GM21367 (cell line): ENCODE results near the gene TRMT6.

Experiments
- ATAC-seq: cut with Tn5 transposase; IDR thresholded peaks from one replicate; pipeline ENCODE4 v1.9.1; 2021; ENCODE audit not compliant: unreplicated experiment

Gene TRMT6

DNA sequence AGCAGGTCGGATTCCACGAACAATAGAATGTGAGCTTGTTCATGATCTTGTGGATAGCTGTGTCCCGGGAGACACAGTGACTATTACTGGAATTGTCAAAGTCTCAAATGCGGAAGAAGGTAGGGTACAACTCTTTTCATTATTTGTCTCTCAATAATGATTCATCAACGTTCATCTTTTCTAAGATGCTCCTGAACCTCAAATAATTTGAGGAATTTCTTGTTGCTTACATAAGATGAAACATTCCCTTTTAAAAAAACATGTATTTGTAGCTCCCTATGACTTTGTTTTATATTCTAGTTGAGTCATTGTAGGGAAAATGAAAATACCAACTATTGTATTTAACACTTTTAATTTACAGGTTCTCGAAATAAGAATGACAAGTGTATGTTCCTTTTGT is 17.1 kb upstream of the TRMT6 start:
- ATAC-seq = no peak

GRCh38 chr20:5949943-5950270 is 426 bp downstream of the TRMT6 start:
- ATAC-seq = no peak

- ATAC-seq = no peak
Measured at GRCh38 chr20:5947276-5947675, 3.1 kb downstream of the TRMT6 start.

DNA sequence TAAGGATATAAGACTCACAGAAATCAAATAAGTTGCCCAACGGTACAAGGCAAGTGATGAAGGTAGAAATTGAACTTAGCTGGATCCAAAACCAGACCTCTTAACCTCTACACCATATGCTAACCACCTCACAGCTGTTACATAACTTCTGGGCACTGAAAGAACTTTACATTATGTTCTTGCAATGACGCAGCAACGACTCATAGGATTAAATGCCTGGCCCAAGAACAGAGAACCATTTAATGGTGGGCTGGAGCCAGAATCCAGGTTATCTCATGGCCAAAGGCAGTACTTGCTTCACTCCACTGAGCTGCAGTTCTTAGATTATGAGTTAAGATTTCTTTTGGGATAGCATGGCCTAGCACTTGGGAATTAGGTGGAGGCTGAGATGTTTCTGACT is 4.4 kb downstream of the TRMT6 start:
- no peak for ATAC-seq

- no peak for ATAC-seq
Measured at GRCh38 chr20:5938456-5939029, 11.8 kb downstream of the TRMT6 start.

- ATAC-seq = no peak
Measured at GRCh38 chr20:5936238-5936637, 14.1 kb downstream of the TRMT6 start.

DNA sequence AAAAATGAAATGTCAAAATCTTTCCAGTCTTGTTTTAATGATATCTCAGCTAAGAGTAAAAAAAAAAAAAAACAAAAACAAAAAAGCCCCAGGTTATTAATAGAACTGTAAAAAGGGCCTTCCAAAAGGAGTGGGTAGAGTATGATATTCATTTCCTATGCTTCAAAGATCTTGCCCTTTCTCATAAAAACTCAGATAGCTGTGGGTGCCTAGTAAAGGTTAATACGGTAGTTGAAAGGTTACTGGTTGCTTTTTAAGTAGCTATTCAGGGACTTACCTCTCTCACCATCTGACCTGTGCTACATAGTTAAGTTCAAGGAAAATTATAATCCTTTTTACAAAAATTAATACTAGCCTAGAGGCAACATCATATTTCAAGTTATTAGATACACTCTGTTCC is 14.9 kb downstream of the TRMT6 start:
- ATAC-seq = no peak

- ATAC-seq = no peak
Measured at GRCh38 chr20:5933802-5934436, 16.4 kb downstream of the TRMT6 start.

- no peak for ATAC-seq
Measured at GRCh38 chr20:5932796-5933195, 17.5 kb downstream of the TRMT6 start.

DNA sequence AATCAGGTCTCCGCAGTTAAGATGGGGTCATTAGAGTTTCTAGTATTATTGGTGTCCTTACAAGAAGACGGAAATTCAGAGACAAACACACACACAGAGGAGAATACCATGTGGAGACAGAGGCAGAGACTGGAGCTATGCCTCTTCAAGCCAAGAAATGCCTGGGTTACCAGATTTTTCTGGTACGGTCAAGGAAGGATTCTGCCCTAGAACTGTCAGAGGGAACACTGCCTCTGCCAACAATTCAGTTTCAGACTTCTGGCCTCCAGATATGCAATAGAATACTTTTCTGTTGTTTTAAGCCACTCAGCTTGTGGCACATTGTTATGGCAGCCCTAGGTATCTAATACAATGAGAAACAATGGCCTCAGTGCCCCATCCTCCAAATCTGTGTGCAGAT is 18.9 kb downstream of the TRMT6 start:
- ATAC-seq = no peak

DNA sequence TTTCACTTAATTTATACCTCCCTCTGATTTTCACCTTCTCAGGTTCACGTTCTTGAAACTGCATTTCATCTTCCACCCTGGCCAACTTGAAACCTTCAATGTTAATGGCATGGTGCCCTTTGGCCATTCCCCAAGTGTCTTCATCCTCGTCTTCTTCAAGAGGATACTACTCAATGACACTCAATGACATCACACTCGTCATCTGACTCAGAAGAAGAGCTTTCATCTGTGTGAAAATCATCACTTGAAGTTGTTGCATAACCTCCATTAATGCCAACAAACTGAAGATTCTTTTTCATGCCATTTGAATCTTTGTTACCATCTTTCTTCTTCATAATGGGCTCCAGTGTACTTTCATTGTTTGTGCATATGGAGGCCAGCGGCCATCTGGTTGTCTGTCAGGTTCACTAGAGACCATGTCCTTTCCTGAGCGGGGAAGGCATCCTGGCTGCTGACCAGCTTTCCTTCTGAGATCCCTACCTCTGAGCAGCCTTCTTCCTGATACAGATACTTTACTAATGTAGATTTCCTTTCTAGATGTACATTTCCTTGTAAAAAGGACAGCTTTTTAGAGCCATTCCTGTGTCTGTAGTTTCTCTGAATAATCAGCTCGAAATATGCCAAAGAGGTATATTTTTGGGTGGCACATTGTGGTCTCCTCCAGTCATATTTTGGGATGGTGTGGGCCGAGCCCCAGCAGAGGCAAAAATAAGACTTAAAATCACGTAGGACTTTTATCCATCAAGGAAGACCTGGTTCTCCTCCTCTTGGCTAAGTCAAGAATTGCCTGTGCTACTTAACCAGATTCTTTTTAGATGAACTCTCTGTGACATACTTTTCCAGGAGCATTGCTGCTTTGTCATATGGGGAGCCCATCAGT is 21.3 kb downstream of the TRMT6 start:
- no peak for ATAC-seq

- ATAC-seq = no peak
Measured at GRCh38 chr20:5927749-5928462, 22.4 kb downstream of the TRMT6 start.

- ATAC-seq = no peak
Measured at GRCh38 chr20:5925551-5925950, 24.8 kb downstream of the TRMT6 start.

DNA sequence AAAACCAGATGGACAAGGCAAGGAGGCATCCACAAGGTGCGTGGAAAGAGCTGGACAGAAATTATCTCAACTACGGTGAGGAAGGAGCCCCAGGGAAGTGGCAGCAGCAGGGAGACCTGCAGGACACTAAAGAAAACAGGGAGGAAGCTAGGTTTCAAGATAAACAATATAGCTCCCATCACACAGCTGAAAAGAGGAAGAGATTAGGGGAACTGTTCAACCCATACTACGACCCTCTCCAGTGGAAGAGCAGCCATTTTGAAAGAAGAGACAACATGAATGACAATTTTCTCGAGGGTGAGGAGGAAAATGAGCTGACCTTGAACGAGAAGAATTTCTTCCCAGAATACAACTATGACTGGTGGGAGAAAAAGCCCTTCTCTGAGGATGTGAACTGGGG is 26.8 kb downstream of the TRMT6 start:
- ATAC-seq = no peak

DNA sequence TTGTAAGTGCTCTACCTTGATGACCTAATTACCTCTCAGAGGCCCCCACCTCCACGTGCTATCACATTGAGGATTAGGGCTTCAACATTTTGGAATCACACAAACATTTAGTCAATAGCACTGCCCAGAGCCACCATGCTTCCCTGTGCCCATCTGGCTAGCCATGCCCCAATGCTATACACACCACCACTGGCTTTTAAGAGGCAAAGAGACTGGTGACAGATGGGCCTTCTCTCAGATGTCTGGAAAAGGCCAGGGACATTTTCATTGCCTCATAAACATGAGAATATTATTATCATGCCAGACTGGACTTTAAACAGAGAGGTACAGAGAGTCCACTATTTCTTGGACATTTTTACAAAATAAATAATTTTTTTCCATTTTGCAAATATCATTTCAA is 29.8 kb downstream of the TRMT6 start:
- ATAC-seq = no peak

DNA sequence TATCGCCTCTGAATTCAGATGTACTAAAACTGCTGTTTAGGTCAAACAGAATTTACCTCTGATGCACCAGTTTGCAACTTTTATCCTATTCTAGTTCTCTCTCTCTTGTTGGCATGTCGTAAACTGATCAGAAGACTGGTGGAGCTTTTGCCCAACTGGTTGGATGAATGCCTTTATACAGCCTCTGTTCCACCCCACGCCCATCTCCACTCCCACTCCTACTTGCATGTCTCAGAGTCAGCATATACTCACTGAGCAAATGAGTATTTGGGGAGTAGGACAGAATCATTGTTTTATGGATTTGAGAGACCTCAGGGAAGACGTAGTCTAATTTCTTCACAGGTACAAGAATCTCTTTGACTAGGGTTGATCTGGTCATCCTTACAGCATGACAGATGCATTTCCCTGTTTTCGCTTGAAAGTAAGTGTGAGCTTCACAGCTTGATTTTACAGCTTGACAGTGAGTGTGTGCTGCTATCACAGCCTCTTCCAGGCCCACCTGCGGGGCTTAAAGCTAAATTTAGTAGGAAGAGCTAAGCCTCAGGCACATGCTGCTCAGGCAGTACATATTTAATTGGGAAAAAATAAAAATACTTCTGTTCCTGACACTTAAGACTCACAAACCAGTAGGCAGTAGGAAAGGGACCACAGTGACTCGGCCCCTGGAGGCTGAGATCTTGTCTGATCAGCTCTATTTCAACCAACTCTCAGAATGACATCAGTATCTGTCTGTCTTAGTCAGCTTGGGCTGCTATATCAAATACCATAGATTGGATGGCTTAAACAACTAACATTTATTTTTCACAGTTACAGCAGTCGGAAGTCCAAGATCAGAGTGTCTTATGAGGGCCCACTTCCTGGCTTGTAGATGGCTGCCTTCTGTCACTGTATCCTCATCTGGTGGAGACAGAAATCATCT is 30.4 kb downstream of the TRMT6 start:
- no peak for ATAC-seq

- ATAC-seq = no peak
Measured at GRCh38 chr20:5918856-5919625, 31.3 kb downstream of the TRMT6 start.

- no peak for ATAC-seq
Measured at GRCh38 chr20:5914859-5915258, 35.5 kb downstream of the TRMT6 start.

- no peak for ATAC-seq
Measured at GRCh38 chr20:5913166-5913565, 37.2 kb downstream of the TRMT6 start.

- no peak for ATAC-seq
Measured at GRCh38 chr20:5910186-5910585, 40.1 kb downstream of the TRMT6 start.
